D721Med (cell line): ENCODE results near the gene WDR33.

ENCODE experiments used
- DNase-seq: peaks from one replicate; pipeline ENCODE4 v3.0.0; 2011; ENCODE audit warnings: low spot score; ENCODE audit not compliant: insufficient read length
- FAIRE-seq: peaks from 2 replicates; lab custom pipeline; 2011; peaks lifted over from hg19 to GRCh38; lab: Jason Lieb, UNC
- TF ChIP-seq, protein P1 (sequence below): IDR thresholded peaks from 2 replicates; pipeline ENCODE4 v1.5.1; 2012; ENCODE audit warnings: mild to moderate bottlenecking, control low read depth; ENCODE audit not compliant: insufficient read depth; ENCODE audit errors: missing control alignments

The WDR33 gene

DNA sequence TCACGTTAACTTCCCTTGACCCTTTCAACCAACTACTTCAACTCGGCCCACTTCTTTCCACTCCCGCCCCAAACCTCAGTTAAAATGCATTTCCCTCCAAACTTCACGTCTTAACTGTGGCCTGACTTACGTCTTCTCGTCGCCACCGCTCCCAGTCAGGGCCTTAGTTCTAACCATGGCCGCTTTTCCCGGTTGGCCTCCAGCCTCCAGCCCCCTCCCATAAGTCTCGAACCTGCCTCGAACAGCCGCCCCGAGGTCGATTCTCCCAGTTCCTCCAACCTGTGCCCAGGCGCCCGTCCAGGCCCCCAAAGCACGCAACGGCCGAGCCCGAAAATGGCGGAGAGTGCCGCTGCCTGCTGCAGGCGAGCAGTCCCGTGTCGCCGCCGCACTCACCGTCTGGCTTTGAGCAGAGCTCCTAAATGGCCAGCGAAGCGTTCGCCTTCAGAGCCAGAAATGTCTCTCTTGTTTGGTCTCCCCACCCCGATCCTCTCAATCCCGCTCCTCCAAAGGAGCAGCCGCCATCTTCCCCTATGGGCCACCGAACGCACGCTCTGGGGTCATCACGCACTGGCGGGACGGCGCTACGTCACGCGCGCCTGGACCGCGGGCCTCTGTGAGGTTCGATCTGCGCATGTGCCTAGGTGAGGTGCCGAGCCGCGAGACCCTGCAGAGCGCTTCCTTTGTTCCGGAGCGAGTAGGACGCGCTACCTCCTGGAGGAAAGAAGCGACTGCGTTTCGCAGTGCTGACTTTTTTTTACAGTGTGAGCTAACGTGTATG lies at the start of gene WDR33:
Gene WDR33, minus strand, starts transcription at position 553 of the 778 bp plus-strand sequence. CDS start 40,190 bp downstream, outside the sequence.
- FAIRE-seq (no peak), DNase-seq (peak; percentile 94)
- TF ChIP-seq, protein P1, sequence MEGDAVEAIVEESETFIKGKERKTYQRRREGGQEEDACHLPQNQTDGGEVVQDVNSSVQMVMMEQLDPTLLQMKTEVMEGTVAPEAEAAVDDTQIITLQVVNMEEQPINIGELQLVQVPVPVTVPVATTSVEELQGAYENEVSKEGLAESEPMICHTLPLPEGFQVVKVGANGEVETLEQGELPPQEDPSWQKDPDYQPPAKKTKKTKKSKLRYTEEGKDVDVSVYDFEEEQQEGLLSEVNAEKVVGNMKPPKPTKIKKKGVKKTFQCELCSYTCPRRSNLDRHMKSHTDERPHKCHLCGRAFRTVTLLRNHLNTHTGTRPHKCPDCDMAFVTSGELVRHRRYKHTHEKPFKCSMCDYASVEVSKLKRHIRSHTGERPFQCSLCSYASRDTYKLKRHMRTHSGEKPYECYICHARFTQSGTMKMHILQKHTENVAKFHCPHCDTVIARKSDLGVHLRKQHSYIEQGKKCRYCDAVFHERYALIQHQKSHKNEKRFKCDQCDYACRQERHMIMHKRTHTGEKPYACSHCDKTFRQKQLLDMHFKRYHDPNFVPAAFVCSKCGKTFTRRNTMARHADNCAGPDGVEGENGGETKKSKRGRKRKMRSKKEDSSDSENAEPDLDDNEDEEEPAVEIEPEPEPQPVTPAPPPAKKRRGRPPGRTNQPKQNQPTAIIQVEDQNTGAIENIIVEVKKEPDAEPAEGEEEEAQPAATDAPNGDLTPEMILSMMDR = peak; percentile 11

DNA sequence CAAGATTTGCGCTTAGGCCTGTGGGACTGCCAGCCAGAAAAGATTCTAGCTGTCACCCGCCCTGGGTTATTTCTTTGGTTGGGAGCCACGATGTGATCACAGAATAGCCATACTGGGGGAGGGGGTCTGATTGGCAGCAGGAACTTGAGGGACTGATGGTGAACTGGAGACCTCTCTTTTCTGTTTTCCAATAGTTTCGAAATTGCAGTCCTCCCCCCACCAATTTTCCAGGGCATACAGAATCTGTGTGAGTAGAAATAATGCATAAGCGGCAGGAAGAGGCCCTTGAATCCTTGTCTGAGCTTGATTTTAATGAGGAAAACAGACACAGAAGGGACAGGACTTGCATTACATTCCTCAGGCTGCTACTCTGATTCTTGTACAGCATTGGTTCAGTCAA lies 49.2 kb upstream of the WDR33 start:
- TF ChIP-seq, protein P1 = no peak
- FAIRE-seq = no peak
- DNase-seq = no peak

DNA sequence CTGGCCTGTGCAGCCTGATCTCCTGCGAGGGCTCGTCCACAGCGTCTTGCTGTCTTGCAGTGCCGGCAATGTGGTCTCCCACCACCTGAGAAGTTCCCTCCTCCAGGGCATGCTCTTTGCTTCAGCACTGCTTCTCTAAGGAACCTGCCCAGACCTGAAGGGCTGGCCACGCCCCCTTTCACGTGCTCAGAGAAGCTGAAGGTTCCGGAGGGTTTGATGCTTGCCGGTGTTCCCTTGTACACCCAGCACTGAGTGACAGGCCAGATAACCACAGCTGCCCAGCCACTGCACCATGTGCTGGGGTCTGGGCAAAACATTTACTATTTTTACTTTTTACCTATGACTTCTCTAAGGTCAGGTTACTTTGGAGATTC lies 48.7 kb upstream of the WDR33 start:
- TF ChIP-seq, protein P1 = no peak
- DNase-seq (no peak), FAIRE-seq (no peak)

DNA sequence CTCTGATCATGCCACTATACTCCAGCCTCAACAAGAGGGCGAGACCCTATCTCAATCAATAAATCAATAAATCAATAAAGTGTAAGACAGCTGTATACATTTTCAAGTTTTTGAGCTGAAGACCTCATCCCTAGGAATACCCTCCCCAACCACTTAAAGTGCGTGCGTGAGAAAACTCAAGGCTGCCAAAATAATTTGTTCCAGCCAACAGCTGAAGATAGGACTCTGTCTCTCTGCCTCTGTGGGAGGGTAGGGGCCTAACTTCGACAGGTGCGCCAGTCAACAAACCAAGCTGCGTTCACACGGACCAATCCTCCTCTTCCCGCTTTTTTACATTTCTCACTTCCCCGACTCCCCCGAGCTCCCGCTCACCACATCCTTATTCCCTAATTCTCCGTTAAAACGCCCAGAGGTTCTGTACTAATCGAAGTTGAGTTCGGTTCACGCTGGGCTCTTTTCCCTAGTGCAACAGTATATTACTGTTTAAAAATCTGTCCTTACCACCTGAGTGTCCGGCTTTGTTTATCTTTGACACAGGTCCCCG lies 46.4 kb upstream of the WDR33 start:
- FAIRE-seq = no peak
- no peak for DNase-seq
- TF ChIP-seq, protein P1 = no peak

DNA sequence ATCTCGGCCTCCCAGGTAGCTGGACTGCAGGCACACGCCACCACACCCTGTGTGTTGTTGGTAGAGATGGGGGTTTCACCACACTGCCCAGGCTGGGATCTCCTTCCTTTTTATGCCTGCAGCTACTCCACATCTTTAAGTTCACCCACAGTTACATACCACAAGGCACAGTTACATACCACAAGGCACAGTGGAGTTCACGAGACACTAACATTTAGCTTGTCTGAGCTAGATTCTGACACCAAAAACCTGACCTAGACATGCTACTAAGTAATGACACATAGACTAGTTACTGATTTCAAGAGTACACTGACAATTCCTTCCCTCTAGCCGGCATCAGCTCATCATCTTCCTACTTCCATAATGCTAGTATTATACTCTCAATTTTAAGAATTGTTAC lies 42.7 kb upstream of the WDR33 start:
- FAIRE-seq = no peak

DNA sequence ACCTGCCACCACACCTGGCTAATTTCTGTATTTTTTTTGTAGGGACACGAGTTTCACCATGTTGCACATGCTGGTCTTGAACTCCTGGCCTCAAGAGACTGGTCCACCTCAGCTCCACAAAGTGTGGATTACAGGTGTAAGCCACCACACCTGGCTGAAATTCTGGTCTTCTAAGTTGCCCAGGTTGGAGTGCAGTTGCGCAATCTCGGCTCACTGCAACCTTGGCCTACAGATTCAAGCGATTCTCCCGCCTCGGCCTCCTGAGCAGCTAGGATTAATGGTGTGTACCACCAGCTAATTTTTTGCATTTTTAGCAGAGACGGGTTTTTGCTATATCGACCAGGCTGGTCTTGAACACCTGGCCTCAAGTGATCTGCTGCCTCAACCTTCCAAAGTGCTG lies 41.4 kb upstream of the WDR33 start:
- DNase-seq (no peak), FAIRE-seq (no peak)
- TF ChIP-seq, protein P1 = no peak

More for the DNA sequence above, 42.7 kb upstream of the WDR33 start:
- TF ChIP-seq, protein P1 = no peak
- DNase-seq = no peak

DNA sequence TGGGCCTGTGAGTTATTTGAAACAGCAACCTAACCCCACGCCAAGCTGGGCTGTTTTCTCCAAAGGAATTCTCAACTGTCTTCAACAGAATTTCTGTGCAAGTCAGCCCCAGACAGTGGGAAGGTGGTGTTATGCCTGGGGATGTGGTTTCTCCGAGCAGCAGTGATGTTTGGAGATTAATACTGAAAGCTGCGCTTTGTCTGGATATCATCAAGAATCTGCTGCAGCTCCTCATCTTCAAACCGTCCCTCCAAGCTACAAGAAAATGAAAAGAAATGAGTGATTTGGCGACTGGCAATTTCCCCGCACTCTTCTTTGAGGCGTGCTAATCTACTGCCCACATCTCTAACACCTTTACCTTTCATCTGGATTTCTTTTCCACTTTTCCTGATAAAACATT lies 37.0 kb upstream of the WDR33 start:
- TF ChIP-seq, protein P1 = no peak
- FAIRE-seq (no peak), DNase-seq (no peak)
